C4-2B (cell line): ENCODE measurements around the gene MLC1.

Experiments used
- H3K27ac ChIP-seq: fragments of 450-650 bp; 2 replicates; pipeline ENCODE4 v1.5.1; 2017
- CTCF ChIP-seq: fragments of 450-650 bp; conservative IDR thresholded peaks from 2 replicates; pipeline ENCODE4 v1.5.1; 2017; ENCODE audit warnings: mild to moderate bottlenecking
- ZFX ChIP-seq: fragments of 450-650 bp; IDR thresholded peaks from 2 replicates; pipeline ENCODE4 v1.6.1; 2017

MLC1 gene

GRCh38 chr22:50058906-50059880 is 26.0 kb downstream of the MLC1 start:
- H3K27ac ChIP-seq, result no peak overlapping the region
- TF ChIP-seq ZFX (no peak), CTCF (no peak)

- no peak for TF ChIP-seq CTCF
- no peak within 1 kb of the TSS for H3K27ac ChIP-seq
These were observed 26.9 kb downstream of the MLC1 start, which contains the start of gene TTLL8 for GRCh38 chr22:50058061-50058905. Gene TTLL8 (minus strand): TSS chr22:50058298.

- no peak overlapping the region for H3K27ac ChIP-seq
- TF ChIP-seq ZFX, result no peak
- TF ChIP-seq CTCF, result no peak
These were observed 27.8 kb downstream of the MLC1 start for GRCh38 chr22:50057278-50058060.

- no peak overlapping the region for H3K27ac ChIP-seq
- TF ChIP-seq ZFX (no peak), CTCF (no peak)
These were observed 28.8 kb downstream of the MLC1 start for GRCh38 chr22:50056214-50056972.

GRCh38 chr22:50053861-50054260 is 31.4 kb downstream of the MLC1 start:
- H3K27ac ChIP-seq, result no peak overlapping the region
- no peak for TF ChIP-seq CTCF
- no peak for TF ChIP-seq ZFX

DNA sequence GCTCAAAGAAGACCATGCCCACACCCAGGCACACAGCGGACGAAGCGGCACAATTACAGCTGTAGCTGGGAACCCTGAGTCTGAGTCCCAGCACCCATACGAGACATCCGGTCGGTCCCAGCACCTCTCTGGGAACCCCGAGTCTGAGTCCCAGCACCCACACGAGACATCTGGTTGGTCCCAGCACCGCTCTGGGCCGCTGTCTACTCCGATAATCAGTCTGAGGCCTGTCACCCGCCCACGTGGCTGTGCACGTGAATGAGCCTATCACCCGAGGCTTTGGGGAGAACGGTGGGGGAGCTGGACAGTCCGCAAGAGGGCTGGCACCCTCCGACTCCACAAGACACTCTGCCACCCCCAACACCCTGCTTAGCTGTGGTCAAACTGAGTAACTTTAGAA is 33.3 kb downstream of the MLC1 start:
- TF ChIP-seq ZFX, result no peak
- TF ChIP-seq CTCF, result no peak
- H3K27ac ChIP-seq, result no peak overlapping the region
